ENCODE measurements around the gene FNDC3B.

FNDC3B gene

DNA sequence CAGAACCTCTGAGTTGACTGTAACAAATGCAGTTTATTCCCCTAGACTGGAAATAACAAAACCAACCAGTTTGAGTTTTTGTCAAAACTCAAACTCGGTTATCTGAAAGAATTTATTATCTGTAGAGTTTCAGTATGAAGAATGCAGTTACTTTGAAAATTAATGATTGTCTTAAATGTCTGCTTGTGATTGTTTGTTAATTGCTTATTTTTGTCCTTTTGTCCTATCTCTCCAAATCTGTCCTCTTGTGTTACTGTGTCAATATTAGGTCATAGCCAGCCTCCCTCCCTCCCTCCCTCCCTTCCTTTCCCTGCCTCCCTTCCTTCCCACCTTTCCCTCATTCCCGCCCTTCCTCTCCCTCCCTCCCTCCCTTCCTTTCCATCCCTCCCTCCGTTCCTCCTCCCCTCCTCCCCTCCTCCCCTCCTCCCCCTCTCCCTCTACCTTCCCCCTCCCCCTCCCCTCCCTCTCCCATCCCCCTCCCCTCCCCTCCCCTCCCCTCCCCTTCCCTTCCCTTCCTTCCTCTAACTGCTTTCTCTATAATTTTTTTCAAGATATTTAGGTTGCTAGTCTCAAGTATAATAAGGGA is 153.5 kb downstream of the FNDC3B start:
- H3F3A ChIP-seq (ENCODE audit: insufficient read depth), result no peaks in the 10 kb centered on the region
- no peak overlapping the region for H3K9ac ChIP-seq (ENCODE audit: low read length)
- H3K4me2 ChIP-seq (ENCODE audit: low read depth, low read length, poor library complexity, severe bottlenecking), result no peak overlapping the region
- H3K27me3 ChIP-seq (ENCODE audit: low read length), result no peaks in the 10 kb centered on the region
- no peaks in the 10 kb centered on the region for H4K20me1 ChIP-seq (ENCODE audit: low read depth, low read length)
- H3K79me2 ChIP-seq (ENCODE audit: insufficient read depth, low read length), result no peaks in the 10 kb centered on the region
- H3K9me3 ChIP-seq (ENCODE audit: insufficient read depth, low read length), result no peaks in the 10 kb centered on the region
- no peaks in the 10 kb centered on the region for H3K36me3 ChIP-seq (ENCODE audit: low read length)
- no peak overlapping the region for H3K4me3 ChIP-seq (ENCODE audit: insufficient read depth, low read length, poor library complexity, severe bottlenecking)
- H2AFZ ChIP-seq (ENCODE audit: low read depth, low read length, severe bottlenecking), result no peak overlapping the region
- no peak overlapping the region for H3K27ac ChIP-seq (ENCODE audit: low read depth, low read length)
- no peaks in the 10 kb centered on the region for H3K9me2 ChIP-seq (replicated peaks; ENCODE audit: insufficient read depth, low read length)
- no peak for TF ChIP-seq EZH2phosphoT487 (conservative IDR thresholded peaks at IDR 0.05; ENCODE audit: low read length)
- TF ChIP-seq, protein P1, sequence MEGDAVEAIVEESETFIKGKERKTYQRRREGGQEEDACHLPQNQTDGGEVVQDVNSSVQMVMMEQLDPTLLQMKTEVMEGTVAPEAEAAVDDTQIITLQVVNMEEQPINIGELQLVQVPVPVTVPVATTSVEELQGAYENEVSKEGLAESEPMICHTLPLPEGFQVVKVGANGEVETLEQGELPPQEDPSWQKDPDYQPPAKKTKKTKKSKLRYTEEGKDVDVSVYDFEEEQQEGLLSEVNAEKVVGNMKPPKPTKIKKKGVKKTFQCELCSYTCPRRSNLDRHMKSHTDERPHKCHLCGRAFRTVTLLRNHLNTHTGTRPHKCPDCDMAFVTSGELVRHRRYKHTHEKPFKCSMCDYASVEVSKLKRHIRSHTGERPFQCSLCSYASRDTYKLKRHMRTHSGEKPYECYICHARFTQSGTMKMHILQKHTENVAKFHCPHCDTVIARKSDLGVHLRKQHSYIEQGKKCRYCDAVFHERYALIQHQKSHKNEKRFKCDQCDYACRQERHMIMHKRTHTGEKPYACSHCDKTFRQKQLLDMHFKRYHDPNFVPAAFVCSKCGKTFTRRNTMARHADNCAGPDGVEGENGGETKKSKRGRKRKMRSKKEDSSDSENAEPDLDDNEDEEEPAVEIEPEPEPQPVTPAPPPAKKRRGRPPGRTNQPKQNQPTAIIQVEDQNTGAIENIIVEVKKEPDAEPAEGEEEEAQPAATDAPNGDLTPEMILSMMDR (IDR thresholded peaks at IDR 0.05; ENCODE audit: insufficient read depth, low read length, poor library complexity, severe bottlenecking), result no peak

DNA sequence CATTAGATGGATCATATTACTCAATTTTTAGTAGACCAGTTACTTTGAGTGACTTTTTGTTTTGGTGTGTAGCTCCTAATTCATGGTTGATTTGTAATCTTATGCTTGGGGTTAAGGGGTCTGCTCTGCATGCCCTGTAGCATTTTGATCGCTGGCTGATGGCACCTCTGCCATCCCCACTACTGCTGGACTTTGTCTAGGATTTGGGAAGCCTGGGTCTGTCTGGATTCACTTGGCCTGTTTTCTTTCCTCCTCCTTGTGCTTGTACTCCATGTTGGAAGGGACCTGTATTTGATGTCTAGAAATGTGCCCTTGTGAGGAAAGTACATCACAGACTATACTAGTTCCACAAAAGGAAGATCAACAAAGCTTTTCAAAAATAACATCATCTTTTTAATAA is 154.1 kb downstream of the FNDC3B start:
- H3K9me2 ChIP-seq (replicated peaks; ENCODE audit: insufficient read depth, low read length), result no peaks in the 10 kb centered on the region
- no peak overlapping the region for H3K9ac ChIP-seq (ENCODE audit: low read length)
- no peak overlapping the region for H2AFZ ChIP-seq (ENCODE audit: low read depth, low read length, severe bottlenecking)
- H3K9me3 ChIP-seq (ENCODE audit: insufficient read depth, low read length), result no peaks in the 10 kb centered on the region
- H3K27ac ChIP-seq (ENCODE audit: low read depth, low read length), result no peak overlapping the region
- no peaks in the 10 kb centered on the region for H3K79me2 ChIP-seq (ENCODE audit: insufficient read depth, low read length)
- TF ChIP-seq, protein P1 (IDR thresholded peaks at IDR 0.05; ENCODE audit: insufficient read depth, low read length, poor library complexity, severe bottlenecking), result no peak
- no peak for TF ChIP-seq EZH2phosphoT487 (conservative IDR thresholded peaks at IDR 0.05; ENCODE audit: low read length)
- H3K4me3 ChIP-seq (ENCODE audit: insufficient read depth, low read length, poor library complexity, severe bottlenecking), result no peak overlapping the region
- no peaks in the 10 kb centered on the region for H3K27me3 ChIP-seq (ENCODE audit: low read length)
- H3K4me2 ChIP-seq (ENCODE audit: low read depth, low read length, poor library complexity, severe bottlenecking), result no peak overlapping the region
- H3K36me3 ChIP-seq (ENCODE audit: low read length), result no peaks in the 10 kb centered on the region
- H4K20me1 ChIP-seq (ENCODE audit: low read depth, low read length), result no peaks in the 10 kb centered on the region
- no peaks in the 10 kb centered on the region for H3F3A ChIP-seq (ENCODE audit: insufficient read depth)

DNA sequence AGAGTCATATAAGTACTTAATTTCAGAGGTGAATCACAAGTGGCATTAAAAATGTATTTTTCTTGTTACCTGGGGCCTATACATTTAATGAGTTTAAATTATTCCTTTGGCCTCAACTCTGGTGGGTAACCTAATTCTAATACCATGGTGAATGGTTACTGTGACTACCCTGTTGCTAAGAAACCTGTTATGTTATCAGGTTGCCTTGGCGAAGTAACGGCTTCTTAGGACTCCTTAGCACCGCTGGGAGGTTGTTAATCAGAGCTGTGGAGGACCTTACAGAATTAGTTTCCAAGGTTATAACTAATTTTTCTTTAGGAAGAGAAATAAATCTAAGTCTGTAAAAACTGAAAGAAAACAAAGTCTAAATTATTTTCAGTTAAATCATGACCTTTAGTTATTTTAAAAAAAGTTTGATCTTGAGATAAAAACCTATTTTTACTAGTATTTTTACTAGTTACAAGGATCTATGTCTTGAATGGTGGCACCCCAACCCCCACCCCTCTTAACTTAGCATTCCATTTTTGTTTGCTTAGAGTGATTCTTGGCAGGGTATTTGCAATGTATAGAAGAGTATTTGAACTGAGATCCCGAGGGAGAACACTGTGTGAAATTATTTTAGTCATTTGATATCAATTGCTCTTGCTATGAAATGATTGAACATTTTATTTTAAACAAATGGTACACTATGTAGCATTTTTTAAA is 155.5 kb downstream of the FNDC3B start:
- H3K27ac ChIP-seq (ENCODE audit: low read depth, low read length), result no peak overlapping the region
- no peaks in the 10 kb centered on the region for H3K79me2 ChIP-seq (ENCODE audit: insufficient read depth, low read length)
- H3K9ac ChIP-seq (ENCODE audit: low read length), result no peak overlapping the region
- no peaks in the 10 kb centered on the region for H4K20me1 ChIP-seq (ENCODE audit: low read depth, low read length)
- TF ChIP-seq, protein P1 (IDR thresholded peaks at IDR 0.05; ENCODE audit: insufficient read depth, low read length, poor library complexity, severe bottlenecking), result no peak
- TF ChIP-seq EZH2phosphoT487 (conservative IDR thresholded peaks at IDR 0.05; ENCODE audit: low read length), result no peak
- H3F3A ChIP-seq (ENCODE audit: insufficient read depth), result no peaks in the 10 kb centered on the region
- H3K27me3 ChIP-seq (ENCODE audit: low read length), result no peaks in the 10 kb centered on the region
- H2AFZ ChIP-seq (ENCODE audit: low read depth, low read length, severe bottlenecking), result no peak overlapping the region
- H3K4me3 ChIP-seq (ENCODE audit: insufficient read depth, low read length, poor library complexity, severe bottlenecking), result no peak overlapping the region
- no peaks in the 10 kb centered on the region for H3K36me3 ChIP-seq (ENCODE audit: low read length)
- no peaks in the 10 kb centered on the region for H3K9me3 ChIP-seq (ENCODE audit: insufficient read depth, low read length)
- H3K9me2 ChIP-seq (replicated peaks; ENCODE audit: insufficient read depth, low read length), result no peaks in the 10 kb centered on the region
- no peak overlapping the region for H3K4me2 ChIP-seq (ENCODE audit: low read depth, low read length, poor library complexity, severe bottlenecking)

Data from SU-DHL-6 (cell line).